Activated B cell treated with CpG ODN at 0.5 μM for 24 hours (primary cell): ENCODE results near the gene OGG1. TPM values are rescaled to one million over a fixed set of nuclear protein-coding genes. Genes with fewer than 3 reads are reported as not detected.
A peak's percentile ranks its signal among the peaks of the same experiment; 100 is the strongest.

Experiments used
- ATAC-seq: fragments of 200-7000 bp; cut with Tn5 transposase; one replicate; pipeline ENCODE4 v1.10.0; 2021; ENCODE audit warnings: low read depth, mild to moderate bottlenecking, moderate library complexity
- CTCF ChIA-PET: fragments of 350-600 bp; sonication (Branson Sonifier 250); formaldehyde crosslinking; loops from one replicate; lab custom pipeline; 2021; ENCODE audit warnings: antibody characterized with exemption; lab: Charles Lee
- POLR2A ChIA-PET: fragments of 350-600 bp; sonication (Branson Sonifier 250); formaldehyde crosslinking; loops from one replicate; lab custom pipeline; 2021; ENCODE audit warnings: antibody characterized with exemption; lab: Charles Lee
- DNase-seq: peaks from one replicate; pipeline ENCODE4 v3.0.0; 2022
- H3K27ac Mint-ChIP-seq: one replicate; pipeline ENCODE4 v1.8.0; 2020; ENCODE audit warnings: mixed read lengths
- H3K27me3 Mint-ChIP-seq: one replicate; pipeline ENCODE4 v1.8.0; 2021; ENCODE audit warnings: mixed read lengths
- H3K36me3 Mint-ChIP-seq: one replicate; pipeline ENCODE4 v1.8.0; 2021; ENCODE audit warnings: low read depth, mixed read lengths
- H3K4me1 Mint-ChIP-seq: one replicate; pipeline ENCODE4 v1.8.0; 2021; ENCODE audit warnings: mixed read lengths
- H3K4me3 Mint-ChIP-seq: one replicate; pipeline ENCODE4 v1.8.0; 2020; ENCODE audit warnings: mild to moderate bottlenecking, mixed read lengths
- H3K9me3 Mint-ChIP-seq: one replicate; pipeline ENCODE4 v1.8.0; 2020; ENCODE audit warnings: mixed read lengths
- intact Hi-C: fragments of 100-400 bp; cut with micrococcal nuclease; formaldehyde crosslinking; loops from one replicate; pipeline ENCODE4 v1.15.1; 2024
- total RNA-seq: library from RNA; stranded (reverse); gene quantifications from 2 replicates; pipeline ENCODE4 v1.2.3, GENCODE V29; 2022
- TF ChIP-seq, protein P1 (sequence below): fragments of 200-600 bp; IDR thresholded peaks from one replicate; pipeline ENCODE4 v1.8.0; 2022; ENCODE audit warnings: antibody characterized with exemption, mild to moderate bottlenecking

OGG1 gene
- total RNA-seq, 1 donor from 2014 or later: 60.7 TPM

DNA sequence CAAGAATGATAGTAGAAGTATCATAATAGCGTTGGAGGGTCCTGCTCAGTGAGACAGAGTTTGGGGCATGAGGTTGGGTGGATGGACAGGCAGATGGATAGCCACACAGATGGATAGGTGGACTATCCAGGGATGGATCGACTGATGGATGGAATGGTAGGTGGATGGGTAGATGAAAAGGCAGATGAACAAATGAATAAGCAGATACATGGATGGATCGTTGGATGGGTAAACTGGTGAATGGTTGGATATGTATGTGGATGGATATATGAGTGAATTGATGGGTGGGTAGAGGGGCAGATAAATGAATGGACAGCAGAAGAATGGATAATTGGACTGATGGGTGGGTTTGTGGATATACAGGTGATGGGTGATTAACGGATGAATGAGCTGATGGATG lies 36.6 kb upstream of the OGG1 start:
- no peak for ATAC-seq
- POLR2A ChIA-PET: no interaction called here

GRCh38 chr3:9715136-9715535 lies 34.6 kb upstream of the OGG1 start:
- ATAC-seq (no peak), DNase-seq (no peak)
- POLR2A ChIA-PET: no interaction called here
- intact Hi-C loops: no loop called here
- TF ChIP-seq, protein P1, sequence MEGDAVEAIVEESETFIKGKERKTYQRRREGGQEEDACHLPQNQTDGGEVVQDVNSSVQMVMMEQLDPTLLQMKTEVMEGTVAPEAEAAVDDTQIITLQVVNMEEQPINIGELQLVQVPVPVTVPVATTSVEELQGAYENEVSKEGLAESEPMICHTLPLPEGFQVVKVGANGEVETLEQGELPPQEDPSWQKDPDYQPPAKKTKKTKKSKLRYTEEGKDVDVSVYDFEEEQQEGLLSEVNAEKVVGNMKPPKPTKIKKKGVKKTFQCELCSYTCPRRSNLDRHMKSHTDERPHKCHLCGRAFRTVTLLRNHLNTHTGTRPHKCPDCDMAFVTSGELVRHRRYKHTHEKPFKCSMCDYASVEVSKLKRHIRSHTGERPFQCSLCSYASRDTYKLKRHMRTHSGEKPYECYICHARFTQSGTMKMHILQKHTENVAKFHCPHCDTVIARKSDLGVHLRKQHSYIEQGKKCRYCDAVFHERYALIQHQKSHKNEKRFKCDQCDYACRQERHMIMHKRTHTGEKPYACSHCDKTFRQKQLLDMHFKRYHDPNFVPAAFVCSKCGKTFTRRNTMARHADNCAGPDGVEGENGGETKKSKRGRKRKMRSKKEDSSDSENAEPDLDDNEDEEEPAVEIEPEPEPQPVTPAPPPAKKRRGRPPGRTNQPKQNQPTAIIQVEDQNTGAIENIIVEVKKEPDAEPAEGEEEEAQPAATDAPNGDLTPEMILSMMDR: no peak
- Mint-ChIP-seq H3K27me3 (peaks cover 2% of the 10 kb centered on the region), H3K4me3 (no peak overlapping the region), H3K27ac (no peak overlapping the region), H3K36me3 (no peaks in the 10 kb centered on the region), H3K4me1 (no peaks in the 10 kb centered on the region), H3K9me3 (no peaks in the 10 kb centered on the region)
- CTCF ChIA-PET: interaction anchor here (1.3 kb wide), 1 partner anchor 13 kb away, joined by 3 read pairs; no protein-coding TSS in a partner anchor

More for the DNA sequence above, 36.6 kb upstream of the OGG1 start:
- no peaks in the 10 kb centered on the region for H3K4me1 Mint-ChIP-seq
- no peak overlapping the region for H3K27ac Mint-ChIP-seq
- no peaks in the 10 kb centered on the region for H3K9me3 Mint-ChIP-seq
- no peak overlapping the region for H3K4me3 Mint-ChIP-seq
- TF ChIP-seq, protein P1: no peak
- CTCF ChIA-PET: no interaction called here
- intact Hi-C loops: no loop called here
- no peaks in the 10 kb centered on the region for H3K36me3 Mint-ChIP-seq
- H3K27me3 Mint-ChIP-seq: peaks cover 3% of the 10 kb centered on the region
- no peak for DNase-seq

DNA sequence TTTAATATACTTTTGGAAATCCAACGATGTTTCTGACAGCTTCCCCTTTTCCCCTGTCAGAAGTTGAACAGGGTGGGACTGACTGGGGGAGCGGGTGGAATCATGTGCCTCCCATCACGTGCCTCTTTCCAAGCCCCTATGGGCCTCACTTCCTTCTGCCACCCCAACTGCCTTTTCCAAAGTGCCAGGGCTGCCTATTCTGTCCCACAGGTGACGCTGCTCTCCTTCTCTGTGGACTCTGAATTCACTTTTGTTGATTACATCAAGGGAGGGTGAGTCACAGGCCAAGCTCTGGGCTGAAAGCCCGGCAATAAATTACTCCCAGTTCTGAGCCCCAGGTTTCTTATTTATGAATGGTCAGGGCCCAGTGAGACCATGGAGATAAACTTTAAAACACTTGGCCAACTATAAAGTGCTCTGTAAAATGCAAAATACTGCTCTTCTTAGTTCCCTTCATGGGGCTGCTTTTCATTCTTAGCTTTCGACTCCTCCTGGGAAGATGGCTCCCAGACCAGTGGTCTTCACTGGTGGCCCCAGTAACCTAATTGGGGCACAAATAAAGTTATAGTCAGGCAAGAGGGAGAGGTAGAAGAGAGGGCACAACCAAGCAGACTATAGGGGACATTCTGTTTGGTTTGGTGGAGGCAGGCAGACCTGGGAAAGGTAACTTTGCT lies 33.9 kb upstream of the OGG1 start:
- Mint-ChIP-seq H3K27me3 (no peaks in the 10 kb centered on the region), H3K27ac (no peak overlapping the region), H3K36me3 (no peaks in the 10 kb centered on the region), H3K4me1 (peaks cover 3% of the 10 kb centered on the region), H3K9me3 (no peaks in the 10 kb centered on the region), H3K4me3 (no peak overlapping the region)
- CTCF ChIA-PET: no interaction called here
- POLR2A ChIA-PET: no interaction called here
- peak; percentile 49 for ATAC-seq
- DNase-seq: no peak
- TF ChIP-seq, protein P1: no peak
- intact Hi-C loops: no loop called here

DNA sequence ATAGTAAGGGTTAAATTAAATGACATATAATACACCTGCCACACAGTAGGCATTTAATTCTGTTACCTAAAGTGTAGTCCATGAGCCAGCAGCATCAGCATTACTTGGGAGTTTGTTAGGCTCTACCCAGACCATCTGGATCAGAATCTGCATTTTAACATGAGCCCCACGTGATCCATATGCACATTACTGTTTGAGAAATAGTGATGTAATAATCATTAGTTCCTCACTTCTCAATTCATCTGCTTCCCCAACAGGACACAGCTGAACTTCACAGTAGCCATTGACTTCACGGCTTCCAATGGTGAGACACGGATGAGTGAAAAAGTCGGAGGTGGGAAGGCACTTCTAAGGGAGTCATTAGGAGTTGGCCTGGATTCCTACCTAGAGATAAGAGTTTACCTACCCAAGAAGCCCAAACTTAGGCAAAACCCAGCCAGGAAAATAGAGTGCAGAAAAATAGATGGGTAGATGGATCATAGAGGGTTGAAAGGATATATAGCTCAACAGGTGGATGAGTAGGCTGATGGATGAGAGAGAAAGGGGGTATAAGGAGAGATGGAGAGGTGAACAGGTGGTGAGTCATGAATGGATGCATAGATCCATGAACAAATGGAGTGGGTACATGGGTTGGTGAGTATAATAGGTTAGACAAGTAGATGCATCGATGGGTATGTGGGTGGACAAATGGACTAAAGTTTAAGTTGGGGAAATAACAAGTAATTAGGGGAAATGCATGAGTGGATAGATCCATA lies 32.8 kb upstream of the OGG1 start:
- Mint-ChIP-seq H3K9me3 (no peaks in the 10 kb centered on the region), H3K4me1 (peaks cover 13% of the 10 kb centered on the region), H3K27me3 (no peaks in the 10 kb centered on the region), H3K4me3 (no peak overlapping the region), H3K27ac (no peak overlapping the region), H3K36me3 (no peaks in the 10 kb centered on the region)
- intact Hi-C loops: no loop called here
- POLR2A ChIA-PET: no interaction called here
- ATAC-seq: no peak
- DNase-seq: no peak
- TF ChIP-seq, protein P1: no peak
- CTCF ChIA-PET: no interaction called here

DNA sequence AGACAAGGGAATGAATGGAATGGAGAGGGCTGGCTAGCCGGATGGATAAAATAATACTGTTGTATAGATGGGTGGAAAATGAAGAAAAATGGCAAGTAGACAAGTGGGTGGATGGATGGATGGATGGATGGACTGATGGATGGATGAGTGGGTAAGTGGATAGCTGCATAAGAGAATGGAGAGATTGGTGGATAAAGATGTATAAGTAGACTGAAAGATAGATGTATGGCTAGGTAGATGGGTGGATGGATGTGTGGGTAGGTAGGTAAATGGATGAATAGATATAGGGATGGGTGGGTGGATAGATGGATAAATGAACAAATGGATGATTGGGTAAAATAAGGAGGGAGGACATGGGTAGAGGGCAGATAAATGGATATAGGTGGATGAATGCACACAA lies 32.2 kb upstream of the OGG1 start:
- CTCF ChIA-PET: interaction anchor here (0.7 kb wide), 1 partner anchor 10 kb away, joined by 4 read pairs; no protein-coding TSS in a partner anchor
- H3K4me1 Mint-ChIP-seq: peaks cover 15% of the 10 kb centered on the region
- H3K27me3 Mint-ChIP-seq: no peaks in the 10 kb centered on the region
- TF ChIP-seq, protein P1: no peak
- no peaks in the 10 kb centered on the region for H3K9me3 Mint-ChIP-seq
- ATAC-seq: no peak
- POLR2A ChIA-PET: no interaction called here
- no peaks in the 10 kb centered on the region for H3K36me3 Mint-ChIP-seq
- no peak for DNase-seq
- no peak overlapping the region for H3K27ac Mint-ChIP-seq
- H3K4me3 Mint-ChIP-seq: no peak overlapping the region
- intact Hi-C loops: no loop called here
